Spleen (tissue), 13 donors: ENCODE measurements around the gene OR4Q2. TPM values are rescaled to one million over a fixed set of nuclear protein-coding genes. Genes with fewer than 3 reads are reported as not detected.
"Not testable (repeated sequence)": the region's sequence is repeated elsewhere in the genome, so short reads cannot be mapped to it uniquely, and the experiment has no call there.

ENCODE experiments used
- DNase-seq: peaks from one replicate; pipeline ENCODE4 v3.0.0-alpha.2; 2020
- H3K27ac ChIP-seq, 8 donors: fragments of 200-600 bp; sonication (generic) in 7 of 8; 1 replicate in 4 of 8; 2 replicates in 4 of 8; pipeline versions ENCODE4 v1.5.0 to v1.8.0; 2016 to 2021; ENCODE audit warnings: inconsistent platforms in 4 of 8, mild to moderate bottlenecking in 4 of 8, moderate library complexity in 1 of 8
- H3K27me3 ChIP-seq, 7 donors: fragments of 200-600 bp; sonication (generic) in 6 of 7; replicated peaks in 1 of 7; 1 replicate in 4 of 7; 2 replicates in 3 of 7; pipeline versions ENCODE4 v1.5.0 to v1.8.0; 2016 to 2021; ENCODE audit warnings: inconsistent platforms in 3 of 7, mild to moderate bottlenecking in 1 of 7
- H3K36me3 ChIP-seq, 6 donors: fragments of 200-600 bp; sonication (generic) in 5 of 6; 1 replicate in 4 of 6; 2 replicates in 2 of 6; pipeline versions ENCODE4 v1.5.0 to v1.8.0; 2016 to 2021; ENCODE audit warnings: inconsistent platforms in 2 of 6
- H3K4me1 ChIP-seq, 6 donors: fragments of 200-600 bp; sonication (generic) in 5 of 6; 1 replicate in 3 of 6; 2 replicates in 3 of 6; pipeline versions ENCODE4 v1.5.0 to v1.8.0; 2016 to 2021; ENCODE audit warnings: inconsistent platforms in 3 of 6
- H3K4me3 ChIP-seq, 8 donors: fragments of 200-600 bp; sonication (generic) in 7 of 8; 1 replicate in 4 of 8; 2 replicates in 4 of 8; pipeline versions ENCODE4 v1.5.0 to v1.8.0; 2016 to 2021; ENCODE audit warnings: inconsistent platforms in 4 of 8, mild to moderate bottlenecking in 4 of 8, moderate library complexity in 2 of 8
- H3K9me3 ChIP-seq, 8 donors: fragments of 200-600 bp; sonication (generic) in 7 of 8; 1 replicate in 4 of 8; 2 replicates in 4 of 8; pipeline versions ENCODE4 v1.5.0 to v1.8.0; 2016 to 2021; ENCODE audit warnings: inconsistent platforms in 4 of 8
- CTCF ChIP-seq, 11 experiments: fragments of 200-600 bp in 7 of 11; fragments of 450-650 bp in 4 of 11; sonication (generic) in 4 of 11; IDR thresholded peaks in 8 of 11; conservative IDR thresholded peaks in 3 of 11; 1 replicate in 7 of 11; 2 replicates in 4 of 11; pipeline versions ENCODE4 v1.4.0 to v1.8.0; 2016 to 2021; ENCODE audit warnings: antibody characterized with exemption in 11 of 11, inconsistent platforms in 4 of 11, mild to moderate bottlenecking in 1 of 11
- POLR2A ChIP-seq, 3 donors: fragments of 450-650 bp; IDR thresholded peaks; one replicate each; pipeline ENCODE4 v1.5.1; 2017; ENCODE audit warnings: antibody characterized with exemption in 3 of 3, mild to moderate bottlenecking in 1 of 3
- POLR2AphosphoS5 ChIP-seq, 3 donors: sonication (generic); formaldehyde crosslinking; IDR thresholded peaks; one replicate each; pipeline ENCODE4 v1.5.1; 2017; ENCODE audit warnings: antibody characterized with exemption in 3 of 3
- WGBS, 5 donors: extraction: QIAGEN DNeasy Blood & Tissue Kit in 3 of 5; methylation state at CpG; one replicate each; pipeline versions ENCODE4 v1.1.5 to v1.1.7; 2013 to 2018; 5-methylcytosine and 5-hydroxymethylcytosine counted together
- intact Hi-C: fragments of 100-400 bp; cut with DNase I; formaldehyde crosslinking; loops from one replicate; pipeline ENCODE4 v1.15.0; 2023; ENCODE audit warnings: low total_unique reads
- long read RNA-seq, 2 donors: transcript quantifications; one replicate each; lab custom pipeline, GENCODE V29; 2026
- polyA plus RNA-seq, 3 donors: library from polyadenylated mRNA; stranded (reverse); fragments of 200-250 nt; gene quantifications; one replicate each; pipeline ENCODE4 v1.2.1, GENCODE V29; 2013
- total RNA-seq, 7 donors: library from RNA; depleted of rRNA in 3 of 7; stranded (reverse); fragments of >200 nt in 3 of 7; fragmentation: NEBNext Ultra II Directional in 4 of 7; extraction: Animal tissue kit (Norgen Biotek cat#: 25700) in 4 of 7; gene quantifications; one replicate each; pipeline versions ENCODE4 v1.1.0 to v1.2.1, GENCODE V29; 2016 to 2021
- donor health status: healthy with polysubstance abuse.
- donor health status: DM: no; HTN: no; CAD: no; lungs with moderate emphysema.
- donor health status: DM: no; HTN: no; CAD: no.
- donor health status: Bipolar disorder and iron deficiency.
- donor health status: healthy.
- donor health status: DM: no; HTN: no; CAD: no.
- donor health status: DM: yes; HTN: yes; CAD: no.

OR4Q2 gene
- total RNA-seq, result not detected
- not detected for polyA plus RNA-seq
- long read RNA-seq, donor 1, result 0 reads
- long read RNA-seq, donor 2, result 0 reads

GRCh38 chr14:20001863-20002262, at the start of gene OR4Q2:
Gene OR4Q2 (plus strand): TSS chr14:20002163.
- H3K36me3 ChIP-seq, result no peaks in the 10 kb centered on the region
- no peaks in the 10 kb centered on the region for H3K27me3 ChIP-seq
- intact Hi-C loops, result no loop called here
- no peak for TF ChIP-seq CTCF (IDR thresholded peaks at IDR 0.05 in 8 of 11, conservative IDR thresholded peaks at IDR 0.05 in 3 of 11)
- no peak for TF ChIP-seq POLR2AphosphoS5 (IDR thresholded peaks at IDR 0.05)
- TF ChIP-seq POLR2A (IDR thresholded peaks at IDR 0.05), result no peak
- no peak within 1 kb of the TSS for H3K4me3 ChIP-seq
- no peaks in the 10 kb centered on the region for H3K4me1 ChIP-seq
- peaks cover 0 to 6% (median 0%) of the 10 kb centered on the region in 8 donors for H3K9me3 ChIP-seq
- DNase-seq, result no peak
- no peak within 1 kb of the TSS for H3K27ac ChIP-seq

GRCh38 chr14:19969735-19970134, 32.2 kb upstream of the OR4Q2 start:
- intact Hi-C loops, H3K4me3 ChIP-seq: not testable (repeated sequence)

GRCh38 chr14:19974844-19975243, 27.1 kb upstream of the OR4Q2 start:
- H3K4me3 ChIP-seq, result no peak overlapping the region
- H3K4me1 ChIP-seq, result no peaks in the 10 kb centered on the region
- no peak overlapping the region for H3K27ac ChIP-seq
- no peak for TF ChIP-seq POLR2AphosphoS5 (IDR thresholded peaks at IDR 0.05)
- no peak for TF ChIP-seq POLR2A (IDR thresholded peaks at IDR 0.05)
- TF ChIP-seq CTCF (IDR thresholded peaks at IDR 0.05 in 8 of 11, conservative IDR thresholded peaks at IDR 0.05 in 3 of 11), result no peak
- no peaks in the 10 kb centered on the region for H3K9me3 ChIP-seq
- H3K36me3 ChIP-seq, result no peaks in the 10 kb centered on the region
- intact Hi-C loops, result no loop called here
- 54 to 73% (median 64%) methylated on average over 1 of the region's 1 CpG for WGBS, 5 donors
- no peak for DNase-seq
- no peaks in the 10 kb centered on the region for H3K27me3 ChIP-seq

More at GRCh38 chr14:19969735-19970134, 32.2 kb upstream of the OR4Q2 start:
- H3K27me3 ChIP-seq, H3K4me1 ChIP-seq, H3K27ac ChIP-seq, DNase-seq, H3K9me3 ChIP-seq, H3K36me3 ChIP-seq: not testable (repeated sequence)
- WGBS, 5 donors, result 46 to 77% (median 70%) methylated on average over 2 of the region's 2 CpGs

GRCh38 chr14:19975291-19975690, 26.7 kb upstream of the OR4Q2 start, which contains the start of gene OR4K15:
Gene OR4K15 (plus strand): TSS chr14:19975591. CDS start chr14:19975591, 0 bp downstream.
- Histone ChIP-seq H3K27me3 (no peaks in the 10 kb centered on the region), H3K36me3 (no peaks in the 10 kb centered on the region), H3K4me3 (no peak within 1 kb of the TSS), H3K27ac (no peak within 1 kb of the TSS), H3K9me3 (no peaks in the 10 kb centered on the region), H3K4me1 (no peaks in the 10 kb centered on the region)
- DNase-seq, result no peak
- intact Hi-C loops, result no loop called here
- TF ChIP-seq POLR2AphosphoS5 (IDR thresholded peaks at IDR 0.05) (no peak), POLR2A (IDR thresholded peaks at IDR 0.05) (no peak), CTCF (IDR thresholded peaks at IDR 0.05 in 8 of 11, conservative IDR thresholded peaks at IDR 0.05 in 3 of 11) (no peak)
- WGBS, 5 donors, result 95 to 98% (median 95%) methylated on average over 3 of the region's 3 CpGs

- intact Hi-C loops, result no loop called here
- no peak for TF ChIP-seq POLR2A (IDR thresholded peaks at IDR 0.05)
- TF ChIP-seq POLR2AphosphoS5 (IDR thresholded peaks at IDR 0.05), result no peak
- no peak for DNase-seq
- H3K36me3 ChIP-seq, result no peaks in the 10 kb centered on the region
- peaks cover 0 to 6% (median 0%) of the 10 kb centered on the region in 8 donors for H3K9me3 ChIP-seq
- no peak overlapping the region for H3K4me3 ChIP-seq
- WGBS, 5 donors, result 43 to 65% (median 62%) methylated on average over 2 of the region's 2 CpGs
- H3K4me1 ChIP-seq, result no peaks in the 10 kb centered on the region
- no peak overlapping the region for H3K27ac ChIP-seq
- H3K27me3 ChIP-seq, result no peaks in the 10 kb centered on the region
Measured at GRCh38 chr14:19993438-19993837, 8.5 kb upstream of the OR4Q2 start.
